ENCODE results near the gene ZNF710.

ZNF710 gene

GRCh38 chr15:90074023-90074422, 72.9 kb downstream of the ZNF710 start:
- Histone ChIP-seq H2BK120ac (ENCODE audit: insufficient read depth, low read length, poor library complexity) (no peak overlapping the region), H4K91ac (ENCODE audit: low read depth, low read length) (no peak overlapping the region), H3K14ac (ENCODE audit: low read length) (no peak overlapping the region), H3K36me3 (ENCODE audit: control insufficient read depth in 1 of 2, insufficient read depth in 2 of 2, low read length in 2 of 2) (peaks cover 15 to 19% of the 10 kb centered on the region in 2 experiments), H3K4ac (ENCODE audit: low read depth, low read length) (no peak overlapping the region), H3K27me3 (ENCODE audit: insufficient read depth, low read length) (no peaks in the 10 kb centered on the region), H2AK5ac (ENCODE audit: low read length) (no peak overlapping the region), H3K27ac (ENCODE audit: low read depth, low read length) (no peak overlapping the region), H3K79me1 (ENCODE audit: low read length) (no peaks in the 10 kb centered on the region), H2AFZ (ENCODE audit: insufficient read depth, low read length, poor library complexity) (no peak overlapping the region), H2BK5ac (ENCODE audit: low read depth, low read length, poor library complexity) (no peak overlapping the region), H2BK12ac (ENCODE audit: low read length) (no peak overlapping the region), H3K4me1 (ENCODE audit: control insufficient read depth in 1 of 2, insufficient read depth in 2 of 2, low read length in 2 of 2) (peaks cover 12 to 13% of the 10 kb centered on the region in 2 experiments), H3K9ac (ENCODE audit: low read length) (no peak overlapping the region), H3K79me2 (ENCODE audit: control insufficient read depth, insufficient read depth, low read length, poor library complexity) (no peaks in the 10 kb centered on the region), H4K12ac (ENCODE audit: low read depth, low read length) (no peak overlapping the region), H3K4me2 (ENCODE audit: low read length) (no peak overlapping the region), H3K9me3 (ENCODE audit: insufficient read depth, low read depth, low read length) (peaks cover 3% of the 10 kb centered on the region), H3K4me3 (ENCODE audit: low read depth, low read length) (no peak overlapping the region), H3K18ac (ENCODE audit: low read length) (no peak overlapping the region), H3K23ac (ENCODE audit: low read length) (no peak overlapping the region), H4K8ac (ENCODE audit: low read depth, low read length) (no peak overlapping the region)
- WGBS (ENCODE audit: extremely low coverage, insufficient coverage, insufficient read length) = no CpG with 5 or more reads among the region's 12 CpGs
- DNase-seq = no peak

- H4K8ac ChIP-seq (ENCODE audit: low read depth, low read length) = no peak overlapping the region
- peak in 1 of 2 donors; percentile 33 for DNase-seq
- H3K79me1 ChIP-seq (ENCODE audit: low read length) = no peaks in the 10 kb centered on the region
- no peak overlapping the region for H3K18ac ChIP-seq (ENCODE audit: low read length)
- H2AFZ ChIP-seq (ENCODE audit: insufficient read depth, low read length, poor library complexity) = no peak overlapping the region
- H2BK12ac ChIP-seq (ENCODE audit: low read length) = no peak overlapping the region
- H2BK5ac ChIP-seq (ENCODE audit: low read depth, low read length, poor library complexity) = no peak overlapping the region
- H4K91ac ChIP-seq (ENCODE audit: low read depth, low read length) = no peak overlapping the region
- peaks cover 22 to 27% of the 10 kb centered on the region in 2 experiments for H3K36me3 ChIP-seq (ENCODE audit: control insufficient read depth in 1 of 2, insufficient read depth in 2 of 2, low read length in 2 of 2)
- H3K23ac ChIP-seq (ENCODE audit: low read length) = no peak overlapping the region
- H3K4me1 ChIP-seq (ENCODE audit: control insufficient read depth in 1 of 2, insufficient read depth in 2 of 2, low read length in 2 of 2) = peaks cover 12 to 13% of the 10 kb centered on the region in 2 experiments
- H3K4ac ChIP-seq (ENCODE audit: low read depth, low read length) = no peak overlapping the region
- H2AK5ac ChIP-seq (ENCODE audit: low read length) = no peak overlapping the region
- H3K27me3 ChIP-seq (ENCODE audit: insufficient read depth, low read length) = no peaks in the 10 kb centered on the region
- no peak overlapping the region for H3K9ac ChIP-seq (ENCODE audit: low read length)
- H3K27ac ChIP-seq (ENCODE audit: low read depth, low read length) = no peak overlapping the region
- H2BK120ac ChIP-seq (ENCODE audit: insufficient read depth, low read length, poor library complexity) = no peak overlapping the region
- peaks cover 3% of the 10 kb centered on the region for H3K9me3 ChIP-seq (ENCODE audit: insufficient read depth, low read depth, low read length)
- no peaks in the 10 kb centered on the region for H3K79me2 ChIP-seq (ENCODE audit: control insufficient read depth, insufficient read depth, low read length, poor library complexity)
- H3K14ac ChIP-seq (ENCODE audit: low read length) = peak overlapping the region; percentile 7
- H3K4me2 ChIP-seq (ENCODE audit: low read length) = no peak overlapping the region
- no peak overlapping the region for H4K12ac ChIP-seq (ENCODE audit: low read depth, low read length)
- no peak overlapping the region for H3K4me3 ChIP-seq (ENCODE audit: low read depth, low read length)
- WGBS (ENCODE audit: extremely low coverage, insufficient coverage, insufficient read length) = no CpG with 5 or more reads among the region's 5 CpGs
Observed at GRCh38 chr15:90074916-90075315, 73.8 kb downstream of the ZNF710 start.

GRCh38 chr15:90075420-90076289, 74.5 kb downstream of the ZNF710 start:
- no CpG with 5 or more reads among the region's 13 CpGs for WGBS (ENCODE audit: extremely low coverage, insufficient coverage, insufficient read length)
- peak; percentile 90 to 91 for DNase-seq
- H2BK12ac ChIP-seq (ENCODE audit: low read length) = no peak overlapping the region

GRCh38 chr15:90076716-90077115, 75.6 kb downstream of the ZNF710 start:
- Histone ChIP-seq H2BK5ac (ENCODE audit: low read depth, low read length, poor library complexity) (no peak overlapping the region), H3K79me2 (ENCODE audit: control insufficient read depth, insufficient read depth, low read length, poor library complexity) (no peaks in the 10 kb centered on the region), H3K4me2 (ENCODE audit: low read length) (no peak overlapping the region), H4K12ac (ENCODE audit: low read depth, low read length) (no peak overlapping the region), H4K8ac (ENCODE audit: low read depth, low read length) (no peak overlapping the region), H4K91ac (ENCODE audit: low read depth, low read length) (no peak overlapping the region), H2BK120ac (ENCODE audit: insufficient read depth, low read length, poor library complexity) (no peak overlapping the region), H3K14ac (ENCODE audit: low read length) (no peak overlapping the region), H2AK5ac (ENCODE audit: low read length) (no peak overlapping the region), H3K4me1 (ENCODE audit: control insufficient read depth in 1 of 2, insufficient read depth in 2 of 2, low read length in 2 of 2) (peaks cover 12 to 13% of the 10 kb centered on the region in 2 experiments), H3K9ac (ENCODE audit: low read length) (no peak overlapping the region), H3K27ac (ENCODE audit: low read depth, low read length) (no peak overlapping the region), H3K4ac (ENCODE audit: low read depth, low read length) (no peak overlapping the region), H3K18ac (ENCODE audit: low read length) (no peak overlapping the region), H3K4me3 (ENCODE audit: low read depth, low read length) (no peak overlapping the region), H3K23ac (ENCODE audit: low read length) (no peak overlapping the region), H3K9me3 (ENCODE audit: insufficient read depth, low read depth, low read length) (peaks cover 3% of the 10 kb centered on the region), H2BK12ac (ENCODE audit: low read length) (no peak overlapping the region), H3K79me1 (ENCODE audit: low read length) (no peaks in the 10 kb centered on the region), H3K27me3 (ENCODE audit: insufficient read depth, low read length) (no peaks in the 10 kb centered on the region), H2AFZ (ENCODE audit: insufficient read depth, low read length, poor library complexity) (no peak overlapping the region), H3K36me3 (ENCODE audit: control insufficient read depth in 1 of 2, insufficient read depth in 2 of 2, low read length in 2 of 2) (peaks cover 39 to 44% of the 10 kb centered on the region in 2 experiments)
- no CpG with 5 or more reads among the region's 6 CpGs for WGBS (ENCODE audit: extremely low coverage, insufficient coverage, insufficient read length)
- DNase-seq = peak; percentile 95 to 96

More at GRCh38 chr15:90075420-90076289, 74.5 kb downstream of the ZNF710 start:
- H2BK5ac ChIP-seq (ENCODE audit: low read depth, low read length, poor library complexity) = no peak overlapping the region
- no peak overlapping the region for H3K4ac ChIP-seq (ENCODE audit: low read depth, low read length)
- H3K4me2 ChIP-seq (ENCODE audit: low read length) = peak overlapping the region; percentile 16
- no peaks in the 10 kb centered on the region for H3K79me2 ChIP-seq (ENCODE audit: control insufficient read depth, insufficient read depth, low read length, poor library complexity)
- H3K36me3 ChIP-seq (ENCODE audit: control insufficient read depth in 1 of 2, insufficient read depth in 2 of 2, low read length in 2 of 2) = peaks cover 29 to 34% of the 10 kb centered on the region in 2 experiments
- no peak overlapping the region for H3K9ac ChIP-seq (ENCODE audit: low read length)
- H3K9me3 ChIP-seq (ENCODE audit: insufficient read depth, low read depth, low read length) = peaks cover 3% of the 10 kb centered on the region
- peaks cover 12 to 13% of the 10 kb centered on the region in 2 experiments for H3K4me1 ChIP-seq (ENCODE audit: control insufficient read depth in 1 of 2, insufficient read depth in 2 of 2, low read length in 2 of 2)
- no peak overlapping the region for H4K8ac ChIP-seq (ENCODE audit: low read depth, low read length)
- no peak overlapping the region for H2AFZ ChIP-seq (ENCODE audit: insufficient read depth, low read length, poor library complexity)
- no peak overlapping the region for H3K18ac ChIP-seq (ENCODE audit: low read length)
- no peak overlapping the region for H2BK120ac ChIP-seq (ENCODE audit: insufficient read depth, low read length, poor library complexity)
- H4K12ac ChIP-seq (ENCODE audit: low read depth, low read length) = no peak overlapping the region
- no peak overlapping the region for H3K4me3 ChIP-seq (ENCODE audit: low read depth, low read length)
- no peaks in the 10 kb centered on the region for H3K79me1 ChIP-seq (ENCODE audit: low read length)
- H4K91ac ChIP-seq (ENCODE audit: low read depth, low read length) = no peak overlapping the region
- H2AK5ac ChIP-seq (ENCODE audit: low read length) = no peak overlapping the region
- no peaks in the 10 kb centered on the region for H3K27me3 ChIP-seq (ENCODE audit: insufficient read depth, low read length)
- no peak overlapping the region for H3K23ac ChIP-seq (ENCODE audit: low read length)
- H3K27ac ChIP-seq (ENCODE audit: low read depth, low read length) = peak overlapping the region; percentile 42
- H3K14ac ChIP-seq (ENCODE audit: low read length) = no peak overlapping the region

All from trophoblast cell (in vitro differentiated cells and primary cell).